HEK293T (cell line): ENCODE measurements around the gene TRIM67.

Source experiments
- ARNT ChIP-seq: fragments of 450-650 bp; IDR thresholded peaks from 2 replicates; pipeline ENCODE4 v1.6.1; 2017; ENCODE audit warnings: mild to moderate bottlenecking
- BHLHE40 ChIP-seq: fragments of 450-650 bp; IDR thresholded peaks from 2 replicates; pipeline ENCODE4 v1.6.1; 2016; ENCODE audit warnings: mild to moderate bottlenecking, moderate library complexity, borderline replicate concordance
- CTBP1 ChIP-seq: fragments of 450-650 bp; IDR thresholded peaks from 2 replicates; pipeline ENCODE4 v1.6.1; 2016; ENCODE audit warnings: borderline replicate concordance
- ELF4 ChIP-seq: fragments of 450-650 bp; IDR thresholded peaks from 2 replicates; pipeline ENCODE4 v1.6.1; 2017; ENCODE audit warnings: antibody characterized with exemption
- FOXA1 ChIP-seq: fragments of 450-650 bp; IDR thresholded peaks from 2 replicates; pipeline ENCODE4 v1.6.1; 2016; ENCODE audit warnings: mild to moderate bottlenecking
- FOXK2 ChIP-seq: fragments of 450-650 bp; IDR thresholded peaks from 2 replicates; pipeline ENCODE4 v1.6.1; 2016; ENCODE audit warnings: mild to moderate bottlenecking
- FOXM1 ChIP-seq: fragments of 450-650 bp; IDR thresholded peaks from 2 replicates; pipeline ENCODE4 v1.6.1; 2017; ENCODE audit warnings: mild to moderate bottlenecking, borderline replicate concordance
- HDGF ChIP-seq: fragments of 450-650 bp; IDR thresholded peaks from 2 replicates; pipeline ENCODE4 v1.6.1; 2017; ENCODE audit warnings: antibody characterized with exemption, borderline replicate concordance
- L3MBTL2 ChIP-seq: fragments of 450-650 bp; conservative IDR thresholded peaks from 2 replicates; pipeline ENCODE4 v1.6.1; 2016; ENCODE audit warnings: mild to moderate bottlenecking
- SP1 ChIP-seq: fragments of 450-650 bp; IDR thresholded peaks from 2 replicates; pipeline ENCODE4 v1.6.1; 2017
- SUZ12 ChIP-seq: fragments of 450-650 bp; IDR thresholded peaks from 2 replicates; pipeline ENCODE4 v1.6.1; 2016; ENCODE audit warnings: mild to moderate bottlenecking
- TARDBP ChIP-seq: fragments of 450-650 bp; IDR thresholded peaks from 2 replicates; pipeline ENCODE4 v1.6.1; 2016
- ZNF384 ChIP-seq: fragments of 450-650 bp; IDR thresholded peaks from 2 replicates; pipeline ENCODE4 v1.6.1; 2016
- TF ChIP-seq, protein P1 (sequence below): fragments of 450-650 bp; IDR thresholded peaks from 2 replicates; pipeline ENCODE4 v1.6.1; 2016

DNA sequence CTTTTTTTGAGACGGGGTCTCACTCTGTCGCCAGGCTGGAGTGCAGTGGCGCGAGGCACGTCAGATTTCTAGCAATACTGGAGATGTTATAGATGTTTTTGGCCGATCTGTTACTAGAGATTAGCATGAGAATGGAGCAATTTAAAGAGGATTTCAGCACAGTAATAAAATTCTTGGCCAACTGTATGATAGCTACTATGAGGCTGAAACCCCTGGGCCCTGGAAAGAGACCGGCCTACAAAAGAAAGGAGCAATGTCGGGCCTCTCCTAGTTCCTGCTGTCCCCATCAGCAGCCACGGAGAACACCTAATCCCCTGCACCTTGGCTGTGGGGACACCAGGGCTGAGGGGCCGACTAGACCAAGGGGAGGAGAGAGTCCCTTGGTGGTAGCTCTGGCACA lies 69.7 kb downstream of the TRIM67 start:
- TF ChIP-seq FOXK2 = no peak
- TF ChIP-seq SUZ12 = no peak
- TF ChIP-seq FOXA1 = no peak
- TF ChIP-seq SP1 = no peak
- no peak for TF ChIP-seq BHLHE40
- TF ChIP-seq ARNT = no peak
- TF ChIP-seq FOXM1 = no peak
- TF ChIP-seq, protein P1, sequence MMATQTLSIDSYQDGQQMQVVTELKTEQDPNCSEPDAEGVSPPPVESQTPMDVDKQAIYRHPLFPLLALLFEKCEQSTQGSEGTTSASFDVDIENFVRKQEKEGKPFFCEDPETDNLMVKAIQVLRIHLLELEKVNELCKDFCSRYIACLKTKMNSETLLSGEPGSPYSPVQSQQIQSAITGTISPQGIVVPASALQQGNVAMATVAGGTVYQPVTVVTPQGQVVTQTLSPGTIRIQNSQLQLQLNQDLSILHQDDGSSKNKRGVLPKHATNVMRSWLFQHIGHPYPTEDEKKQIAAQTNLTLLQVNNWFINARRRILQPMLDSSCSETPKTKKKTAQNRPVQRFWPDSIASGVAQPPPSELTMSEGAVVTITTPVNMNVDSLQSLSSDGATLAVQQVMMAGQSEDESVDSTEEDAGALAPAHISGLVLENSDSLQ = no peak
- TF ChIP-seq TARDBP = no peak
- no peak for TF ChIP-seq ELF4
- no peak for TF ChIP-seq ZNF384
- TF ChIP-seq HDGF = no peak
- no peak for TF ChIP-seq L3MBTL2
- TF ChIP-seq CTBP1 = no peak
